Left ventricle myocardium inferior (tissue), 1 donor: ENCODE data around the gene MTHFD1. TPM values are rescaled to one million over a fixed set of nuclear protein-coding genes. Genes with fewer than 3 reads are reported as not detected.

Experiments used
- DNase-seq: peaks from one replicate; pipeline ENCODE4 v3.0.0-alpha.2; 2020
- H3K27ac ChIP-seq: fragments of 200-600 bp; replicated peaks from 2 replicates; pipeline ENCODE4 v1.8.0; 2021
- H3K27me3 ChIP-seq: fragments of 200-600 bp; 2 replicates; pipeline ENCODE4 v1.8.0; 2021; ENCODE audit warnings: low read depth
- H3K36me3 ChIP-seq: fragments of 200-600 bp; 2 replicates; pipeline ENCODE4 v1.8.0; 2021
- H3K4me1 ChIP-seq: fragments of 200-600 bp; 2 replicates; pipeline ENCODE4 v1.8.0; 2021
- H3K4me3 ChIP-seq: fragments of 200-600 bp; 2 replicates; pipeline ENCODE4 v1.8.0; 2021; ENCODE audit warnings: mild to moderate bottlenecking, moderate library complexity
- H3K9me3 ChIP-seq: fragments of 200-600 bp; replicated peaks from 2 replicates; pipeline ENCODE4 v1.8.0; 2021
- CTCF ChIP-seq: fragments of 200-600 bp; IDR thresholded peaks from 2 replicates; pipeline ENCODE4 v1.8.0; 2021; ENCODE audit warnings: antibody characterized with exemption, mild to moderate bottlenecking, borderline replicate concordance
- intact Hi-C: fragments of 100-400 bp; cut with micrococcal nuclease; formaldehyde crosslinking; loops from one replicate; pipeline ENCODE4 v1.11.0; 2022
- total RNA-seq: library from RNA; stranded (reverse); fragmentation: NEBNext Ultra II Directional; extraction: Animal tissue kit (Norgen Biotek cat#: 25700); gene quantifications from one replicate; pipeline ENCODE4 v1.2.1, GENCODE V29; 2021
- donor health status: DM: no; HTN: yes; CAD: no; lungs with severe emphysema.

Gene MTHFD1
- total RNA-seq, 1 donor from 2014 or later = 64.9 TPM

- no peaks in the 10 kb centered on the region for H3K27me3 ChIP-seq
- no peak for TF ChIP-seq CTCF
- H3K9me3 ChIP-seq = no peaks in the 10 kb centered on the region
- H3K27ac ChIP-seq = no peak overlapping the region
- H3K36me3 ChIP-seq = peaks cover 92% of the 10 kb centered on the region
- H3K4me1 ChIP-seq = no peaks in the 10 kb centered on the region
- intact Hi-C loops = loop anchor here (10.0 kb wide), 1 partner anchor 52 kb away; no protein-coding TSS in a partner anchor
- no peak for DNase-seq
- no peak overlapping the region for H3K4me3 ChIP-seq
These were observed 34.6 kb downstream of the MTHFD1 start for GRCh38 chr14:64422756-64423155.

- no peak for DNase-seq
- Histone ChIP-seq H3K36me3 (peaks cover 95% of the 10 kb centered on the region), H3K27me3 (no peaks in the 10 kb centered on the region), H3K4me3 (no peak overlapping the region), H3K4me1 (no peaks in the 10 kb centered on the region), H3K27ac (no peak overlapping the region), H3K9me3 (no peaks in the 10 kb centered on the region)
- intact Hi-C loops = loop anchor here (10.0 kb wide), 1 partner anchor 51 kb away; no protein-coding TSS in a partner anchor
- no peak for TF ChIP-seq CTCF
These were observed 35.8 kb downstream of the MTHFD1 start for GRCh38 chr14:64423987-64424386.

DNA sequence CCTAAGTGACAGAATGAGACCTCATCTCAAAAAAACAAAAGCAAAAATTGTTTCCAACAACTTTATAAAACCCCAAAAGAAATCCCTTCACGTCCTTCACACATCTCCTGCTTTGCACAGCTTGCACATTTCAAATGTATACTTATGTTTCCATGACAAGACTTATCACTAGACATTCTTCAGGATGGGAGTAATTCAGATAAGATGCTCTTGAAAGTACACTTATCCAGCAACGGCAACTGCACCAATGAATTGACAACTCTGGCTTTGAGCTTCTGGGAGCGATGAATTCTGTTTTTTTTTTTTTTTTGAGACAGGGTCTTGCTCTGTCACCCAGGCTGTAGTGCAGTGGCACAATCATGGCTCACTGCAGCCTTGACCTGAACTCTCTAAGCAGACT lies 46.4 kb downstream of the MTHFD1 start:
- H3K4me3 ChIP-seq = no peak overlapping the region
- H3K27me3 ChIP-seq = no peaks in the 10 kb centered on the region
- no peaks in the 10 kb centered on the region for H3K4me1 ChIP-seq
- no peak overlapping the region for H3K27ac ChIP-seq
- no peak for TF ChIP-seq CTCF
- intact Hi-C loops = no loop called here
- peaks cover 61% of the 10 kb centered on the region for H3K36me3 ChIP-seq
- no peak for DNase-seq
- no peaks in the 10 kb centered on the region for H3K9me3 ChIP-seq

DNA sequence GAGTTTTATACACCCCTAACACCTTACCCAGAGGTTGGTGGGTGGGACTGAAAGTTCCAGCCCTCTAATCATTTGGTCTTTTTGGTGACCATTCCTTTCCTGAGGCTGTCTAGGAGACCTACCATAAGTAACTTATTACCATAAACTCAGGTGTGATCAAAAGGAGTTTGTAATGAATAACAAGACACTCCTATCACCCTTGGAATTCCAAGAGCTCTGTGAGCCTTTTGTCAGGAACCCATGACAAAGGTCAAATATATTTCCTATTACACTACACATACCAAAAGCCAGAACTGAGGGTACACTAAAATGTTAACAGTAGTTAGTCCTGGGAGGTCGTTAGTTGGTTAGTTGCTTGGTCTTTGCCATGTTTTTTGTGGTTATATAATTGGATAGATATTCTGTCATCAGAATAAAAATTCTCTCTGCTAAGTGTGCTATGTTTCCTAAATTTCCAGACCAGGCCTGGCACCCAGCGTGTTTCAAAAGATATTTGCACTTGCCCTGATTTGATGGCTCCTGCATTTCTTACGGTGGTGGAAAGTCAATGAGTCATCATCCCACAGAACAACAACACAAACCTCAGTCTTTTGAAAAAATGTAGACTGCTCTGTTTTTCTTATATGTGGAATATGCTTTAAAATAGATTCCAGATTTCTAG lies 50.2 kb downstream of the MTHFD1 start:
- no peaks in the 10 kb centered on the region for H3K27me3 ChIP-seq
- DNase-seq = no peak

GRCh38 chr14:64439141-64439540 lies 51.0 kb downstream of the MTHFD1 start:
- intact Hi-C loops = no loop called here

More for the DNA sequence above, 50.2 kb downstream of the MTHFD1 start:
- peaks cover 15% of the 10 kb centered on the region for H3K4me1 ChIP-seq
- peaks cover 58% of the 10 kb centered on the region for H3K36me3 ChIP-seq
- H3K27ac ChIP-seq = no peak overlapping the region
- intact Hi-C loops = no loop called here
- H3K4me3 ChIP-seq = no peak overlapping the region
- H3K9me3 ChIP-seq = no peaks in the 10 kb centered on the region
- no peak for TF ChIP-seq CTCF

More at GRCh38 chr14:64439141-64439540, 51.0 kb downstream of the MTHFD1 start:
- no peaks in the 10 kb centered on the region for H3K9me3 ChIP-seq
- H3K4me3 ChIP-seq = no peak overlapping the region
- peaks cover 15% of the 10 kb centered on the region for H3K4me1 ChIP-seq
- peaks cover 61% of the 10 kb centered on the region for H3K36me3 ChIP-seq
- DNase-seq = no peak
- H3K27ac ChIP-seq = no peak overlapping the region
- TF ChIP-seq CTCF = no peak
- no peaks in the 10 kb centered on the region for H3K27me3 ChIP-seq
